ENCODE results near the gene SPG7. TPM values are rescaled to one million over a fixed set of nuclear protein-coding genes. Genes with fewer than 3 reads are reported as not detected.

SPG7 gene
- total and polyA plus RNA-seq, 9 of the 15 experiments (the other 6 are each of a cell fraction or from before 2014, with no cell fraction given): 5.8 to 89.1 (median 49.4) TPM

DNA sequence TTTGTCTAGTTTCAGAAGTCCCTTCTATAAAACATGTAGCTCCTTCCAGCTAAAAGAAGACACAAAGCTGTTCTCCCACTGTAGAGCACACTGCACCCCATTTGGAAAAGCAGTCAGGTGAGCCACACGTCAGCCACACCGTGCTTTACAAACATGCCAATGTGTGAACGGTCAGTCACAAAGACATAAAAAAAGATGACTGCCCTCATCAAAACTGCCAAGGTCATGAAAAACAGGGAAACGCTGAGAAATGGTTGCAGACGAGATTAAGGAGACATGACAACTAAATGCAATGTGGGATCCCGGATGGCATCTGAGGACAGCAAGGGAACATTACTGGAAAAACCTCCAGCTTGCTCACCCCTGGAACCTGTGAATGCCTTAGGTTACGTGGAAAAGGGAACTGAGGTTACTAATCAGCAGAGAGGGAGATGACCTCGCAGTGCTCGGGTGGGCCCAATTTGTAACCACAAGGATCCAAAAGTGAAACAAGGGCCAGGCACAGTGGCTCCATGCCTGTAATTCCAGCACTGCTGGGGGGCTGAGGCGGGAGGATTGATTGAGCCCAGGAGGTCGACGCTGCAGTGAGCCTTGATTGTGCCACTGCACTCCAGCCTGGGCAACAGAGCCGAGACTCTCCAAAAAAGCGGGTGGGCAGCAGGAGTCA, 25.9 kb upstream of the SPG7 start:
- POLR2A ChIA-PET: interaction anchor here (0.6 to 1.8 kb wide), 6 partner anchors 8 to 830 kb away, joined by 3 to 14 read pairs (median 6); no protein-coding TSS in a partner anchor
- FAIRE-seq (no peak), ATAC-seq (no peak; the same call in 2 of the 3 replicates), DNase-seq (ENCODE audit: extremely low read depth in 1 of 4, low spot score in 3 of 4) (no peak)
- H3K4me3 ChIP-seq: no peak overlapping the region
- H3K4me2 ChIP-seq (ENCODE audit: insufficient read depth, low read length): peak overlapping the region; percentile 14; the same call in 1 of the 2 replicates
- no peaks in the 10 kb centered on the region for H3K27me3 ChIP-seq (ENCODE audit: control insufficient read depth in 2 of 2, insufficient read depth in 2 of 2, low read length in 2 of 2)
- TF ChIP-seq, protein P1, sequence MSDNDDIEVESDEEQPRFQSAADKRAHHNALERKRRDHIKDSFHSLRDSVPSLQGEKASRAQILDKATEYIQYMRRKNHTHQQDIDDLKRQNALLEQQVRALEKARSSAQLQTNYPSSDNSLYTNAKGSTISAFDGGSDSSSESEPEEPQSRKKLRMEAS (CRISPR knock-in tag; IDR thresholded peaks at IDR 0.05): peak; percentile 31; the same call in 1 of the 2 replicates
- TF ChIP-seq ZKSCAN8 (CRISPR knock-in tag; IDR thresholded peaks at IDR 0.05) (no peak), RBFOX2 (IDR thresholded peaks at IDR 0.05; ENCODE audit: low read depth, low read length) (peak; percentile 41), SPI1 (IDR thresholded peaks at IDR 0.05; ENCODE audit: borderline replicate concordance, low read depth, low read length) (peak; percentile 73; the same call in 1 of the 2 replicates), MEIS2 (IDR thresholded peaks at IDR 0.05; ENCODE audit: partially characterized antibody) (peak; percentile 5), ZNF146 (CRISPR knock-in tag; IDR thresholded peaks at IDR 0.05; ENCODE audit: unreplicated experiment) (no peak)
- no peaks in the 10 kb centered on the region for H3K9me3 ChIP-seq (replicated peaks; ENCODE audit: control insufficient read depth, insufficient read depth, low read depth, low read length)
- H3K9ac ChIP-seq (ENCODE audit: insufficient read depth in 1 of 2, low read depth in 2 of 2, low read length in 2 of 2): peak overlapping the region in 1 of 2 experiments; percentile 74; a peak in 2 of 4 replicates
- H4K20me1 ChIP-seq (replicated peaks; ENCODE audit: control insufficient read depth, insufficient read depth, low read length): peaks cover 82% of the 10 kb centered on the region
- WGBS (ENCODE audit: insufficient coverage, low coverage, missing lambda C conversion rate): 44% methylated on average over 14 of the region's 14 CpGs
- in situ Hi-C loops (cut with MboI): no loop called here
- H3K27ac ChIP-seq (ENCODE audit: extremely low read depth, low read depth, low read length): no peak overlapping the region
- BruUV-seq (replicated peaks): no TSS peak
- no peak overlapping the region for H2AFZ ChIP-seq (ENCODE audit: low read depth, low read length)
- H3K4me1 ChIP-seq (replicated peaks in 1 of 2; ENCODE audit: control insufficient read depth in 2 of 2, insufficient read depth in 2 of 2, low read length in 2 of 2): peaks cover 29 to 55% of the 10 kb centered on the region in 2 experiments
- peaks cover 6% of the 10 kb centered on the region for H3K9me1 ChIP-seq (ENCODE audit: control insufficient read depth, insufficient read depth, low read length)
- intact Hi-C loops (cut with micrococcal nuclease): no loop called here
- peaks cover 100% of the 10 kb centered on the region for H3K79me2 ChIP-seq (ENCODE audit: control insufficient read depth, insufficient read depth, low read length)
- peaks cover 55% of the 10 kb centered on the region for H3K36me3 ChIP-seq (ENCODE audit: control insufficient read depth, insufficient read depth, low read length)
- CTCF ChIA-PET (ENCODE audit: low intra/inter-chr PET ratio): no interaction called here
